ENCODE measurements around the gene ANKS1B. TPM values are rescaled to one million over a fixed set of nuclear protein-coding genes. Genes with fewer than 3 reads are reported as not detected.

Gene ANKS1B
- total and polyA plus RNA-seq, 2 of the 4 experiments (the other 2 are of a cell fraction), result 0.17 to 0.18 TPM

- Histone ChIP-seq H3K27me3 (ENCODE audit: control insufficient read depth, insufficient read depth, low read length) (no peaks in the 10 kb centered on the region), H4K5ac (ENCODE audit: low read depth, low read length) (no peak overlapping the region), H2BK120ac (ENCODE audit: low read depth, low read length) (no peak overlapping the region), H3K36me3 (ENCODE audit: control insufficient read depth, insufficient read depth, low read length) (no peaks in the 10 kb centered on the region), H3K4me1 (ENCODE audit: control insufficient read depth, insufficient read depth, low read length) (no peaks in the 10 kb centered on the region), H3K9me3 (ENCODE audit: control insufficient read depth, insufficient read depth, low read length) (no peaks in the 10 kb centered on the region), H3K9ac (ENCODE audit: low read depth, low read length) (no peak overlapping the region), H3K27ac (ENCODE audit: insufficient read depth, low read length) (no peak overlapping the region), H3K4me2 (ENCODE audit: low read depth, low read length) (no peak overlapping the region), H2AK5ac (ENCODE audit: low read depth, low read length) (no peak overlapping the region), H3K56ac (ENCODE audit: extremely low read depth, insufficient read depth, low read length) (no peak overlapping the region), H4K20me1 (ENCODE audit: insufficient read depth, low read length) (no peaks in the 10 kb centered on the region), H3K4ac (ENCODE audit: low read depth, low read length) (no peak overlapping the region), H2BK20ac (ENCODE audit: low read depth, low read length) (no peak overlapping the region), H3K79me1 (ENCODE audit: low read depth in 1 of 2, low read length in 2 of 2) (no peaks in the 10 kb centered on the region), H3K18ac (ENCODE audit: low read depth, low read length) (no peak overlapping the region), H3K23ac (ENCODE audit: low read depth, low read length) (no peak overlapping the region), H4K91ac (ENCODE audit: insufficient read depth, low read depth, low read length) (no peak overlapping the region), H2BK15ac (ENCODE audit: low read depth, low read length) (no peak overlapping the region), H2BK5ac (ENCODE audit: low read depth, low read length, poor library complexity, severe bottlenecking) (no peak overlapping the region), H3K4me3 (ENCODE audit: insufficient read depth, low read depth, low read length) (no peak overlapping the region), H3K14ac (replicated peaks; ENCODE audit: low read depth, low read length) (no peak overlapping the region), H4K8ac (ENCODE audit: low read depth in 2 of 2, low read length in 2 of 2) (no peak overlapping the region), H3K9me1 (ENCODE audit: insufficient read depth, low read length) (no peaks in the 10 kb centered on the region), H2AK9ac (replicated peaks; ENCODE audit: low read depth, low read length, poor library complexity) (no peak overlapping the region), H2AFZ (replicated peaks; ENCODE audit: low read length, poor library complexity) (no peak overlapping the region)
- WGBS, 2 experiments (ENCODE audit: extremely low coverage in 2 of 2, insufficient read length in 1 of 2), result no CpG with 5 or more reads among the region's 7 CpGs
- no TSS peak for BruUV-seq (replicated peaks)
- no peak for TF ChIP-seq CTCF (conservative IDR thresholded peaks at IDR 0.05; ENCODE audit: low read depth, low read length)
- intact Hi-C loops (cut with micrococcal nuclease), result loop anchor here (1.0 kb wide), 1 partner anchor 725 kb away; no protein-coding TSS in a partner anchor
- CTCF ChIA-PET, result interaction anchor here (0.6 kb wide), 1 partner anchor 827 kb away, joined by 4 read pairs; no protein-coding TSS in a partner anchor
- dilution Hi-C loops (cut with HindIII; ENCODE audit: low sequenced_read_pairs, unreplicated experiment), result no loop called here
- ATAC-seq (ENCODE audit: low read depth) (no peak), DNase-seq (no peak)
- POLR2A ChIA-PET (ENCODE audit: unreplicated experiment), result interaction anchor here (0.5 kb wide), 1 partner anchor 26 kb away, joined by 4 read pairs; no protein-coding TSS in a partner anchor
- in situ Hi-C loops (cut with MboI; ENCODE audit: low sequenced_read_pairs), result loop anchor here (10.0 kb wide), 1 partner anchor 724 kb away; no protein-coding TSS in a partner anchor
These were observed 216.0 kb downstream of the ANKS1B start for GRCh38 chr12:99768758-99769157.

Data from IMR-90 (cell line).